ENCODE measurements around the gene CDH2.

- TF ChIP-seq CTCF (IDR thresholded peaks at IDR 0.05) (no peak), POLR2A (IDR thresholded peaks at IDR 0.05) (no peak)
Observed at GRCh38 chr18:28163201-28163775, 13.6 kb downstream of the CDH2 start.

All from lower leg skin (tissue), 3 donors.